ENCODE data around the gene RNF34. TPM values are rescaled to one million over a fixed set of nuclear protein-coding genes. Genes with fewer than 3 reads are reported as not detected.

RNF34 gene
- total and polyA plus RNA-seq, 2 of the 13 experiments (the other 11 are each of a cell fraction or from before 2014, with no cell fraction given): 36.8 to 53.2 TPM

DNA sequence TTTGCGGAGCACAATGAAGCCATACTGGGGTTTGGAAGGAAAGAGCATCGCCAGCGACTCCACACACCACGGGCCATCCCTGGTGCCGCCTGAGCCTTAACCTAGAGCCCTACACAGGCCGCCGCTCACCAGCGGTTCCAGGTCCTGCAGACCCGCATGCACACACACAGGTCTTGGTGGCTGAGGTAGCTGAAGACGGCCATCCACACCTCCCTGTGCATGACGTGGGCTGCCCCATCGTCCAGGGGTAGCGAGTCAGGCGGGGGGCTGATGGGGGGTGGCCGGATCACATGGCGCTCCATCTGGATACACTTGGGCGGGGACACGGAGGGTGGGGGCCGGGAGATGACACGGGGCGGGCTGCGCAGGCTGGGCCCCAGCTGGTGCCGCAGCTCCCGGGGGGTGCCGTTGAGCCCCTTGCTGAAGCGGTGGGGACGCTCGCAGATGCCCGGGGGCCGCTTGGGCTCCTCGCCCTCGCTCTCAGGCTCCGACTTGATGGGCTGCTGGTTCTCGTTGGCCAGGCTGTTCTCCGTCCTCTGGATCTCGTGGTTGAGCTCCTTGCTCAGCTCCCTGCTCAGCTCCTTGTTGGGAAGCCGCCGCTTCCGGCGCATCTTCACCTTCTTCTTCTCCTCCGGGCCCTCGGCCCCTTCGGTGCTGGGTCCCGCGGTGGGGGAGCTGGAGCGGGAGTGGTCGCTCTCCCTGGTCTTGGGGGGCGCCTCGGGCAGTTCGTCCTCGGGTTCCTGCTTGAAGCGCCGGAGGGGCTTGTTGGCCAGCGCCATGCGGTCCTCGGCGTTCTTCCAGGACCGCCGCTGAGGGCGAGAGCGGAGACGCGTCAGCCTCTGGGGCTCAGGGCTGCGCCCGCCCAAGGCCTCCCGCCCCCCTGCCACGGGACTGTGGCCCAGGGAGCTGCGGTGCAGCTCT is 42.4 kb downstream of the RNF34 start:
- H3K4me2 ChIP-seq (ENCODE audit: low read depth, low read length): no peak overlapping the region
- no peak for TF ChIP-seq ZNF432 (CRISPR knock-in tag; IDR thresholded peaks at IDR 0.05; ENCODE audit: borderline replicate concordance)
- TF ChIP-seq CEBPB (IDR thresholded peaks at IDR 0.05; ENCODE audit: borderline replicate concordance, low read depth, low read length): no peak
- no peak for TF ChIP-seq ZNF317 (CRISPR knock-in tag; IDR thresholded peaks at IDR 0.05)
- no peak for TF ChIP-seq KDM4B (CRISPR knock-in tag; IDR thresholded peaks at IDR 0.05)
- no peak for TF ChIP-seq FOXJ3 (CRISPR knock-in tag; IDR thresholded peaks at IDR 0.05; ENCODE audit: borderline replicate concordance)
- TF ChIP-seq ARNTL (CRISPR knock-in tag; IDR thresholded peaks at IDR 0.05): no peak
- no peak for TF ChIP-seq NCOR1 (IDR thresholded peaks at IDR 0.05; ENCODE audit: borderline replicate concordance, low read length)
- TF ChIP-seq MTF2 (CRISPR knock-in tag; IDR thresholded peaks at IDR 0.05; ENCODE audit: borderline replicate concordance): no peak
- TF ChIP-seq GFI1 (CRISPR knock-in tag; IDR thresholded peaks at IDR 0.05; ENCODE audit: borderline replicate concordance): no peak
- no peak for TF ChIP-seq ZZZ3 (CRISPR knock-in tag; IDR thresholded peaks at IDR 0.05; ENCODE audit: borderline replicate concordance)
- TF ChIP-seq, protein P1, sequence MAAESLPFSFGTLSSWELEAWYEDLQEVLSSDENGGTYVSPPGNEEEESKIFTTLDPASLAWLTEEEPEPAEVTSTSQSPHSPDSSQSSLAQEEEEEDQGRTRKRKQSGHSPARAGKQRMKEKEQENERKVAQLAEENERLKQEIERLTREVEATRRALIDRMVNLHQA (CRISPR knock-in tag; IDR thresholded peaks at IDR 0.05): no peak
- TF ChIP-seq DR1 (CRISPR knock-in tag; IDR thresholded peaks at IDR 0.05): no peak
- TF ChIP-seq, protein P2, sequence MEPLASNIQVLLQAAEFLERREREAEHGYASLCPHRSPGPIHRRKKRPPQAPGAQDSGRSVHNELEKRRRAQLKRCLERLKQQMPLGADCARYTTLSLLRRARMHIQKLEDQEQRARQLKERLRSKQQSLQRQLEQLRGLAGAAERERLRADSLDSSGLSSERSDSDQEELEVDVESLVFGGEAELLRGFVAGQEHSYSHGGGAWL (CRISPR knock-in tag; IDR thresholded peaks at IDR 0.05): no peak
- TF ChIP-seq KLF11 (CRISPR knock-in tag; IDR thresholded peaks at IDR 0.05): no peak
- no peak for TF ChIP-seq ZNF549 (CRISPR knock-in tag; IDR thresholded peaks at IDR 0.05)
- TF ChIP-seq TARDBP (CRISPR knock-in tag; IDR thresholded peaks at IDR 0.05): no peak
- in situ Hi-C loops (cut with HindIII; ENCODE audit: extremely low pct_ligation_motif_present, low pct_unique_long_range_greater_than_20kb): loop anchor here (5.0 kb wide), 1 partner anchor 95 kb away; no protein-coding TSS in a partner anchor
- H3K4me3 ChIP-seq (replicated peaks in 1 of 3; ENCODE audit: insufficient read depth in 1 of 3, low read depth in 2 of 3, low read length in 3 of 3): no peak overlapping the region
- 97% methylated on average over 45 of the region's 68 CpGs for WGBS (ENCODE audit: low lambda C conversion rate)
- no peak overlapping the region for H2AFZ ChIP-seq (ENCODE audit: low read length)
- H3K36me3 ChIP-seq (replicated peaks in 1 of 2; ENCODE audit: control insufficient read depth in 1 of 2, insufficient read depth in 2 of 2, low read length in 2 of 2): peaks cover 27 to 54% of the 10 kb centered on the region in 2 experiments
- H3K4me1 ChIP-seq (ENCODE audit: insufficient read depth, low read length): peaks cover 6% of the 10 kb centered on the region; the same call in 1 of the 2 replicates
- H3K79me2 ChIP-seq (ENCODE audit: insufficient read depth, low read length): no peaks in the 10 kb centered on the region
- H3K9me3 ChIP-seq (ENCODE audit: low read length): no peaks in the 10 kb centered on the region
- H4K20me1 ChIP-seq (ENCODE audit: insufficient read depth, low read length): no peaks in the 10 kb centered on the region
- no peak overlapping the region for H3K27ac ChIP-seq (ENCODE audit: extremely low read length, insufficient read depth, low read length)
- CTCF ChIA-PET (ENCODE audit: low intra/inter-chr PET ratio, low total read pairs): interaction anchor here (1.1 to 3.6 kb wide), 2 partner anchors 107 to 109 kb away, joined by 3 to 38 read pairs; no protein-coding TSS in a partner anchor
- intact Hi-C loops (cut with micrococcal nuclease; ENCODE audit: unreplicated experiment): no loop called here
- H3K9ac ChIP-seq (ENCODE audit: insufficient read depth, low read depth, low read length): no peak overlapping the region
- DNase-seq (ENCODE audit: low spot score) (no peak), ATAC-seq (no peak), FAIRE-seq (no peak)
- no TSS peak for BruUV-seq (replicated peaks)
- POLR2A ChIA-PET: interaction anchor here (1.0 to 1.1 kb wide), 2 partner anchors 90 to 107 kb away, joined by 3 to 6 read pairs; partner anchors contain the start of gene ANAPC5
- no peaks in the 10 kb centered on the region for H3K27me3 ChIP-seq (ENCODE audit: control insufficient read depth in 1 of 2, insufficient read depth in 2 of 2, low read length in 2 of 2)
